Globus pallidus (tissue), 1 donor: Measurements from ENCODE around the gene CTDSPL.

Experiments
- DNase-seq: peaks from one replicate; pipeline ENCODE4 v3.0.0-alpha.2; 2015; ENCODE audit warnings: low spot score

CTDSPL gene

GRCh38 chr3:38002940-38003339 is 141.3 kb downstream of the CTDSPL start:
- DNase-seq = no peak

GRCh38 chr3:38003371-38003816 is 141.7 kb downstream of the CTDSPL start:
- peak; percentile 78 for DNase-seq

- no peak for DNase-seq
These were observed 142.2 kb downstream of the CTDSPL start for GRCh38 chr3:38003817-38004414.

- DNase-seq = peak; percentile 84
These were observed 142.9 kb downstream of the CTDSPL start for GRCh38 chr3:38004415-38005075.

GRCh38 chr3:38005076-38006020 is 143.7 kb downstream of the CTDSPL start:
- DNase-seq = peak; percentile 99

- no peak for DNase-seq
These were observed 144.4 kb downstream of the CTDSPL start for GRCh38 chr3:38006031-38006430.

- DNase-seq = no peak
These were observed 144.8 kb downstream of the CTDSPL start for GRCh38 chr3:38006445-38006995.

GRCh38 chr3:38007754-38008090 is 146.0 kb downstream of the CTDSPL start:
- no peak for DNase-seq

- DNase-seq = no peak
These were observed 146.6 kb downstream of the CTDSPL start for GRCh38 chr3:38008191-38008701.

- no peak for DNase-seq
These were observed 147.4 kb downstream of the CTDSPL start for GRCh38 chr3:38008971-38009580.

- DNase-seq = no peak
These were observed 148.3 kb downstream of the CTDSPL start for GRCh38 chr3:38009807-38010591.

- DNase-seq = no peak
These were observed 149.4 kb downstream of the CTDSPL start for GRCh38 chr3:38011111-38011510.

- no peak for DNase-seq
These were observed 153.8 kb downstream of the CTDSPL start for GRCh38 chr3:38015485-38015884.

- DNase-seq = no peak
These were observed 154.3 kb downstream of the CTDSPL start for GRCh38 chr3:38015984-38016383.

GRCh38 chr3:38016410-38016809 is 154.7 kb downstream of the CTDSPL start:
- no peak for DNase-seq

- no peak for DNase-seq
These were observed 155.3 kb downstream of the CTDSPL start for GRCh38 chr3:38016847-38017444.

GRCh38 chr3:38017445-38018295 is 156.0 kb downstream of the CTDSPL start:
- DNase-seq = no peak

- no peak for DNase-seq
These were observed 156.9 kb downstream of the CTDSPL start for GRCh38 chr3:38018296-38019266.
